Loucy (cell line): ENCODE data around the gene ARFIP1.

Source experiments
- H2AFZ ChIP-seq: fragments of 200-600 bp; sonication (generic); 2 replicates; pipeline ENCODE4 v1.6.0; 2016; ENCODE audit warnings: antibody characterized with exemption, mild to moderate bottlenecking, low read length, moderate library complexity
- H3F3A ChIP-seq: fragments of 200-600 bp; 2 replicates; pipeline ENCODE4 v1.6.0; 2016; ENCODE audit warnings: antibody characterized with exemption, low read depth, mild to moderate bottlenecking
- H3K27me3 ChIP-seq: fragments of 200-600 bp; sonication (generic); 2 replicates; pipeline ENCODE4 v1.6.1; 2014; ENCODE audit warnings: low read length, mild to moderate bottlenecking; ENCODE audit not compliant: insufficient read depth, poor library complexity, severe bottlenecking
- H3K36me3 ChIP-seq: fragments of 200-600 bp; sonication (generic); 2 replicates; pipeline ENCODE4 v1.6.1; 2016; ENCODE audit warnings: low read length; ENCODE audit not compliant: insufficient read depth
- H3K4me1 ChIP-seq: fragments of 200-600 bp; sonication (generic); 2 replicates; pipeline ENCODE4 v1.5.1; 2014; ENCODE audit warnings: low read length, mild to moderate bottlenecking; ENCODE audit not compliant: insufficient read depth, poor library complexity, severe bottlenecking
- H3K4me2 ChIP-seq: fragments of 200-600 bp; sonication (generic); 2 replicates; pipeline ENCODE4 v1.6.0; 2014; ENCODE audit warnings: antibody characterized with exemption, low read length, low read depth, mild to moderate bottlenecking; ENCODE audit not compliant: poor library complexity, severe bottlenecking
- H3K4me3 ChIP-seq: fragments of 200-600 bp; sonication (generic); 2 replicates; pipeline ENCODE4 v1.5.1; 2014; ENCODE audit warnings: low read length, mild to moderate bottlenecking, mixed read lengths; ENCODE audit not compliant: poor library complexity, severe bottlenecking
- H3K79me2 ChIP-seq: fragments of 200-600 bp; sonication (generic); 2 replicates; pipeline ENCODE4 v1.6.1; 2014; ENCODE audit warnings: low read length; ENCODE audit not compliant: insufficient read depth
- H3K9ac ChIP-seq: fragments of 200-600 bp; sonication (generic); 2 replicates; pipeline ENCODE4 v1.6.0; 2014; ENCODE audit warnings: mild to moderate bottlenecking, low read depth, low read length, moderate library complexity; ENCODE audit not compliant: poor library complexity, severe bottlenecking
- H3K9me2 ChIP-seq: fragments of 200-600 bp; sonication (generic); replicated peaks from 2 replicates; pipeline ENCODE4 v1.6.1; 2016; ENCODE audit warnings: low read depth, low read length, mixed read lengths
- H3K9me3 ChIP-seq: fragments of 200-600 bp; sonication (generic); 2 replicates; pipeline ENCODE4 v1.6.1; 2014; ENCODE audit warnings: mild to moderate bottlenecking, antibody characterized with exemption, low read length, low read depth; ENCODE audit not compliant: insufficient read depth
- H4K20me1 ChIP-seq: fragments of 200-600 bp; sonication (generic); 2 replicates; pipeline ENCODE4 v1.6.0; 2014; ENCODE audit warnings: antibody characterized with exemption, low read length, mild to moderate bottlenecking; ENCODE audit not compliant: insufficient read depth, poor library complexity, severe bottlenecking
- EZH2phosphoT487 ChIP-seq: fragments of 200-600 bp; IDR thresholded peaks from 2 replicates; pipeline ENCODE4 v1.6.1; 2018; ENCODE audit warnings: antibody characterized with exemption, mild to moderate bottlenecking, moderate library complexity, borderline replicate concordance
- TF ChIP-seq, protein P1 (sequence below): fragments of 200-600 bp; sonication (generic); conservative IDR thresholded peaks from 2 replicates; pipeline ENCODE4 v1.5.1; 2014; ENCODE audit warnings: mild to moderate bottlenecking, antibody characterized with exemption, low read length

The ARFIP1 gene

DNA sequence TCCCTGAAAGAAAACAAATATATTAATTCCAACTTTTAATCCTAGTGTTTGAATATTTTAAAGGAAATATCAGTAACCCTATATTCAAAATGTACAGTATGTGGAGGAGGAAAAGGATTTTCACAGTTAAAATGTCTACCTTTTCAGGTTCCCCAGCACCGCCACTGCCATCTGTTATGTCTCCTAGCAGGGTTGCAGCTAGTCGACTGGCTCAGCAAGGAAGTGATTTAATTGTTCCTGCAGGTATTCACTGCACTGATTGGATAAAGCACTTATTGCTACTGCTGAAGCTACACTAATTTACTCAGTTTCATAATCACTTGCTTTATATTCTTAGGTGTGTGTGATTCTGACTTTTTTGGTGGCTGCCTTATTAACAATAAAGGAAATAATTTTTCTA is 90.9 kb downstream of the ARFIP1 start:
- Histone ChIP-seq H3K27me3 (no peaks in the 10 kb centered on the region), H3K4me1 (no peaks in the 10 kb centered on the region), H3K4me2 (no peak overlapping the region), H3K36me3 (peaks cover 31% of the 10 kb centered on the region), H3K4me3 (no peak overlapping the region), H3F3A (no peaks in the 10 kb centered on the region), H4K20me1 (no peaks in the 10 kb centered on the region), H3K9ac (no peak overlapping the region), H2AFZ (no peak overlapping the region), H3K9me3 (no peaks in the 10 kb centered on the region), H3K79me2 (no peaks in the 10 kb centered on the region), H3K9me2 (no peaks in the 10 kb centered on the region)
- TF ChIP-seq EZH2phosphoT487 = no peak
- TF ChIP-seq, protein P1, sequence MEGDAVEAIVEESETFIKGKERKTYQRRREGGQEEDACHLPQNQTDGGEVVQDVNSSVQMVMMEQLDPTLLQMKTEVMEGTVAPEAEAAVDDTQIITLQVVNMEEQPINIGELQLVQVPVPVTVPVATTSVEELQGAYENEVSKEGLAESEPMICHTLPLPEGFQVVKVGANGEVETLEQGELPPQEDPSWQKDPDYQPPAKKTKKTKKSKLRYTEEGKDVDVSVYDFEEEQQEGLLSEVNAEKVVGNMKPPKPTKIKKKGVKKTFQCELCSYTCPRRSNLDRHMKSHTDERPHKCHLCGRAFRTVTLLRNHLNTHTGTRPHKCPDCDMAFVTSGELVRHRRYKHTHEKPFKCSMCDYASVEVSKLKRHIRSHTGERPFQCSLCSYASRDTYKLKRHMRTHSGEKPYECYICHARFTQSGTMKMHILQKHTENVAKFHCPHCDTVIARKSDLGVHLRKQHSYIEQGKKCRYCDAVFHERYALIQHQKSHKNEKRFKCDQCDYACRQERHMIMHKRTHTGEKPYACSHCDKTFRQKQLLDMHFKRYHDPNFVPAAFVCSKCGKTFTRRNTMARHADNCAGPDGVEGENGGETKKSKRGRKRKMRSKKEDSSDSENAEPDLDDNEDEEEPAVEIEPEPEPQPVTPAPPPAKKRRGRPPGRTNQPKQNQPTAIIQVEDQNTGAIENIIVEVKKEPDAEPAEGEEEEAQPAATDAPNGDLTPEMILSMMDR = no peak

DNA sequence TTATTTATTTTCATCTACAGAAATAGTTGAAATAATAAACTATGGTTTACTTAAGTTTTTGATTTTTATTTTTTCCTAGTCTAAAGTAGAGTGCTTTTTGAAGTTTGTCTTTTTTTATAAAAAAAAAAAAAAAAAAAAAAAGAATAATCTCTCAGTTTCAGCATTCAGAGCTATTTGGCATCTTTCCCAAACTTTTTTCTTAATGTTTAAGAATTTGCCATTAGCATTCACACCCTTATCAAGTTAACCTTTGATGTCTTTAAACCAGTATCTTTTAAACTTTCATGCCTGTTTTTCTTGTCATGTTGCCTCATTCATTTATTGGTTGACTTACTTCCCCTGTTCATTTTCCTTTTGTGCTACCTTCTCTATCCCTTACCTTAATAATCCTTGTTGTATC is 95.5 kb downstream of the ARFIP1 start:
- H4K20me1 ChIP-seq = no peaks in the 10 kb centered on the region
- TF ChIP-seq EZH2phosphoT487 = no peak
- TF ChIP-seq, protein P1 = no peak
- no peak overlapping the region for H3K4me3 ChIP-seq
- H3K4me2 ChIP-seq = no peak overlapping the region
- H3K4me1 ChIP-seq = no peaks in the 10 kb centered on the region
- H3K9me3 ChIP-seq = peaks cover 11% of the 10 kb centered on the region; the same call in 1 of the 2 replicates
- H3K36me3 ChIP-seq = peaks cover 55% of the 10 kb centered on the region
- no peaks in the 10 kb centered on the region for H3F3A ChIP-seq
- no peaks in the 10 kb centered on the region for H3K79me2 ChIP-seq
- no peak overlapping the region for H2AFZ ChIP-seq
- H3K9ac ChIP-seq = no peak overlapping the region
- no peaks in the 10 kb centered on the region for H3K9me2 ChIP-seq
- no peaks in the 10 kb centered on the region for H3K27me3 ChIP-seq

DNA sequence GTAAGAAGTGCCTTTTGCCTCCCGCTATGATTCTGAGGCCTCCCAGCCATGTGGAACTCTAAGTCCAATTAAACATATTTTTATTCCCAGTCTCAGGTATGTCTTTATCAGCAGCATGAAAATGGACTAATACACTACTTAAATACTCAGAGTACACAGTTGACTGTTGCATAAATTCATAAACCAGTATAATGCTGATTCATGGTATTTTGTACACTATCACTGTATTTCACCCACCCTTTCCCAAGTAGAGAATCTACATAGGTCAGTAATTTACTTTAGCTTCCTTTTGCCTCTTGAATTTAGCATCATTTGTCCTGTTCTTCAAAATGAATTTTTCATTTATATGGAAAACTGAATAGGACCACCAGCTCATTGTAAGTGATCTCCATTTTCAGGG is 98.1 kb downstream of the ARFIP1 start:
- no peaks in the 10 kb centered on the region for H3K9me2 ChIP-seq
- H3F3A ChIP-seq = no peaks in the 10 kb centered on the region
- H3K27me3 ChIP-seq = no peaks in the 10 kb centered on the region
- H3K9me3 ChIP-seq = peaks cover 11% of the 10 kb centered on the region; the same call in 1 of the 2 replicates
- no peak overlapping the region for H3K4me2 ChIP-seq
- H2AFZ ChIP-seq = no peak overlapping the region
- no peaks in the 10 kb centered on the region for H3K4me1 ChIP-seq
- H3K79me2 ChIP-seq = no peaks in the 10 kb centered on the region
- H3K4me3 ChIP-seq = no peak overlapping the region
- no peak overlapping the region for H3K9ac ChIP-seq
- TF ChIP-seq, protein P1 = no peak
- no peak for TF ChIP-seq EZH2phosphoT487
- no peaks in the 10 kb centered on the region for H4K20me1 ChIP-seq
- H3K36me3 ChIP-seq = peaks cover 57% of the 10 kb centered on the region
